ENCODE data around the gene CTSA.
"Not testable (repeated sequence)": the region's sequence is repeated elsewhere in the genome, so short reads cannot be mapped to it uniquely, and the experiment has no call there.

The CTSA gene

GRCh38 chr20:45896641-45897161 is 5.6 kb downstream of the CTSA start:
- no peak for DNase-seq (ENCODE audit: low spot score)

GRCh38 chr20:45897289-45897688 is 6.2 kb downstream of the CTSA start:
- no peak for DNase-seq (ENCODE audit: low spot score)

- no peak for DNase-seq (ENCODE audit: low spot score)
These were observed 6.6 kb downstream of the CTSA start for GRCh38 chr20:45897692-45898091.

- DNase-seq (ENCODE audit: low spot score), result no peak
These were observed 7.2 kb downstream of the CTSA start for GRCh38 chr20:45898285-45898684.

GRCh38 chr20:45899046-45899835 is 8.1 kb downstream of the CTSA start:
- no peak for DNase-seq (ENCODE audit: low spot score)

- not testable (repeated sequence) for DNase-seq (ENCODE audit: low spot score)
These were observed 10.2 kb downstream of the CTSA start for GRCh38 chr20:45901332-45901731.

- no peak for DNase-seq (ENCODE audit: low spot score)
These were observed 11.1 kb downstream of the CTSA start for GRCh38 chr20:45902199-45902701.

- no peak for DNase-seq (ENCODE audit: low spot score)
These were observed 13.7 kb downstream of the CTSA start for GRCh38 chr20:45904583-45905504.

GRCh38 chr20:45905505-45906079 is 14.5 kb downstream of the CTSA start:
- DNase-seq (ENCODE audit: low spot score), result no peak

GRCh38 chr20:45907219-45907948 is 16.2 kb downstream of the CTSA start:
- no peak for DNase-seq (ENCODE audit: low spot score)

GRCh38 chr20:45908084-45908483 is 16.9 kb downstream of the CTSA start:
- no peak for DNase-seq (ENCODE audit: low spot score)

- DNase-seq (ENCODE audit: low spot score), result no peak
These were observed 18.2 kb downstream of the CTSA start for GRCh38 chr20:45909336-45909808.

- DNase-seq (ENCODE audit: low spot score), result no peak
These were observed 18.9 kb downstream of the CTSA start for GRCh38 chr20:45909817-45910669.

- DNase-seq (ENCODE audit: low spot score), result peak; percentile 86
These were observed 19.7 kb downstream of the CTSA start for GRCh38 chr20:45910670-45911485.

GRCh38 chr20:45911486-45912343 is 20.6 kb downstream of the CTSA start, which contains the start of gene PLTP:
TSS of gene PLTP (minus strand) at chr20:45912155. CDS start at chr20:45911452, 703 bp downstream.
- DNase-seq (ENCODE audit: low spot score), result peak; percentile 62

GRCh38 chr20:45912344-45912682 is 21.2 kb downstream of the CTSA start:
- DNase-seq (ENCODE audit: low spot score), result no peak

- no peak for DNase-seq (ENCODE audit: low spot score)
These were observed 22.0 kb downstream of the CTSA start for GRCh38 chr20:45913116-45913515.

- DNase-seq (ENCODE audit: low spot score), result no peak
These were observed 26.6 kb downstream of the CTSA start for GRCh38 chr20:45917790-45918141.

Data from globus pallidus (tissue), 1 donor.